HG03280 (cell line): ENCODE data around the gene PRMT5.
"Not testable (repeated sequence)": the region's sequence is repeated elsewhere in the genome, so short reads cannot be mapped to it uniquely, and the experiment has no call there.

Source experiments
- ATAC-seq: cut with Tn5 transposase; IDR thresholded peaks from one replicate; pipeline ENCODE4 v1.9.1; 2021; ENCODE audit warnings: mild to moderate bottlenecking, moderate library complexity; ENCODE audit not compliant: unreplicated experiment

Gene PRMT5

GRCh38 chr14:22929104-22929960 lies at the start of gene PRMT5:
Gene PRMT5 (minus strand): TSS chr14:22929376. CDS start chr14:22929361, 15 bp downstream.
- peak; percentile 86 for ATAC-seq

GRCh38 chr14:22978487-22978837 lies 49.3 kb upstream of the PRMT5 start:
- no peak for ATAC-seq

- ATAC-seq, result no peak
These were observed 48.7 kb upstream of the PRMT5 start for GRCh38 chr14:22977684-22978486.

- no peak for ATAC-seq
These were observed 48.2 kb upstream of the PRMT5 start for GRCh38 chr14:22977434-22977683.

GRCh38 chr14:22976620-22977433 lies 47.7 kb upstream of the PRMT5 start:
- ATAC-seq, result no peak

GRCh38 chr14:22974530-22975313 lies 45.5 kb upstream of the PRMT5 start:
- ATAC-seq, result no peak

GRCh38 chr14:22973217-22974032 lies 44.2 kb upstream of the PRMT5 start:
- no peak for ATAC-seq

- no peak for ATAC-seq
These were observed 43.2 kb upstream of the PRMT5 start for GRCh38 chr14:22972313-22972930.

GRCh38 chr14:22971152-22971551 lies 42.0 kb upstream of the PRMT5 start:
- ATAC-seq, result no peak

- no peak for ATAC-seq
These were observed 37.6 kb upstream of the PRMT5 start for GRCh38 chr14:22966783-22967269.

GRCh38 chr14:22965916-22966782 lies 37.0 kb upstream of the PRMT5 start:
- not testable (repeated sequence) for ATAC-seq

GRCh38 chr14:22962061-22962676 lies 33.0 kb upstream of the PRMT5 start:
- no peak for ATAC-seq

GRCh38 chr14:22955702-22956569 lies 26.8 kb upstream of the PRMT5 start:
- ATAC-seq, result no peak

GRCh38 chr14:22952418-22952817 lies 23.2 kb upstream of the PRMT5 start:
- no peak for ATAC-seq

- ATAC-seq, result not testable (repeated sequence)
These were observed 22.6 kb upstream of the PRMT5 start for GRCh38 chr14:22951795-22952194.

GRCh38 chr14:22945642-22946041 lies 16.5 kb upstream of the PRMT5 start:
- no peak for ATAC-seq

- no peak for ATAC-seq
These were observed 10.5 kb upstream of the PRMT5 start for GRCh38 chr14:22939684-22940083.
